IMR-90 (cell line): ENCODE data around the gene ABHD15. TPM values are rescaled to one million over a fixed set of nuclear protein-coding genes. Genes with fewer than 3 reads are reported as not detected.

ENCODE experiments used
- ATAC-seq: fragments of 200-7000 bp; cut with Tn5 transposase; 2 replicates; pipeline ENCODE4 v1.9.1; 2020; ENCODE audit warnings: low read depth, mild to moderate bottlenecking, moderate library complexity
- BruUV-seq: library from RNA; stranded (reverse); fragments of 400-500 nt; replicated peaks from 2 replicates; lab custom pipeline; 2021; lab: Mats Ljungman, UMichigan
- CTCF ChIA-PET: fragments of 300-600 bp; formaldehyde crosslinking; extraction: SDS; loops from one replicate; lab custom pipeline; 2021; ENCODE audit warnings: antibody characterized with exemption; lab: Yijun Ruan, JAX
- POLR2A ChIA-PET: fragments of 300-600 bp; sonication (Branson Sonifier 250); formaldehyde crosslinking; loops from one replicate; lab custom pipeline; 2022; ENCODE audit warnings: antibody characterized with exemption; ENCODE audit not compliant: unreplicated experiment; lab: Charles Lee
- DNase-seq: peaks from one replicate; pipeline ENCODE4 v3.0.0; 2013
- H2AFZ ChIP-seq: replicated peaks from 2 replicates; pipeline ENCODE3; 2013; ENCODE audit warnings: low read length, mild to moderate bottlenecking; ENCODE audit not compliant: poor library complexity
- H2AK5ac ChIP-seq: 2 replicates; pipeline ENCODE4 v1.6.1; 2013; ENCODE audit warnings: low read depth, low read length, inconsistent platforms
- H2AK9ac ChIP-seq: replicated peaks from 2 replicates; pipeline ENCODE3; 2013; ENCODE audit warnings: mild to moderate bottlenecking, low read depth, low read length, moderate library complexity; ENCODE audit not compliant: poor library complexity
- H2BK120ac ChIP-seq: 2 replicates; pipeline ENCODE4 v1.6.1; 2013; ENCODE audit warnings: low read depth, low read length, inconsistent platforms
- H2BK15ac ChIP-seq: 3 replicates; pipeline ENCODE4 v1.6.1; 2013; ENCODE audit warnings: low read depth, low read length, inconsistent platforms
- H2BK20ac ChIP-seq: 2 replicates; pipeline ENCODE4 v1.6.1; 2013; ENCODE audit warnings: low read depth, mild to moderate bottlenecking, inconsistent platforms, low read length, moderate library complexity
- H2BK5ac ChIP-seq: 2 replicates; pipeline ENCODE4 v1.6.1; 2013; ENCODE audit warnings: mild to moderate bottlenecking, low read depth, low read length, inconsistent platforms; ENCODE audit not compliant: poor library complexity, severe bottlenecking
- H3K14ac ChIP-seq: replicated peaks from 2 replicates; pipeline ENCODE4 v1.6.1; 2013; ENCODE audit warnings: low read depth, low read length, inconsistent platforms
- H3K18ac ChIP-seq: 2 replicates; pipeline ENCODE4 v1.6.1; 2013; ENCODE audit warnings: low read depth, low read length, control low read depth
- H3K23ac ChIP-seq: 2 replicates; pipeline ENCODE4 v1.6.1; 2013; ENCODE audit warnings: low read depth, low read length, inconsistent platforms
- H3K27ac ChIP-seq: 2 replicates; pipeline ENCODE4 v1.5.1; 2013; ENCODE audit warnings: mild to moderate bottlenecking, control low read depth, low read length; ENCODE audit not compliant: insufficient read depth
- H3K27me3 ChIP-seq: 2 replicates; pipeline ENCODE4 v1.6.1; 2013; ENCODE audit warnings: low read length; ENCODE audit not compliant: control insufficient read depth, insufficient read depth
- H3K36me3 ChIP-seq: 2 replicates; pipeline ENCODE4 v1.6.1; 2013; ENCODE audit warnings: low read length, mixed read lengths; ENCODE audit not compliant: control insufficient read depth, insufficient read depth
- H3K4ac ChIP-seq: 2 replicates; pipeline ENCODE4 v1.6.1; 2013; ENCODE audit warnings: low read depth, low read length, inconsistent platforms
- H3K4me1 ChIP-seq: 2 replicates; pipeline ENCODE4 v1.6.1; 2013; ENCODE audit warnings: low read length, mixed read lengths; ENCODE audit not compliant: control insufficient read depth, insufficient read depth
- H3K4me2 ChIP-seq: 2 replicates; pipeline ENCODE4 v1.6.1; 2013; ENCODE audit warnings: low read depth, mild to moderate bottlenecking, control low read depth, low read length, moderate library complexity
- H3K4me3 ChIP-seq: 2 replicates; pipeline ENCODE4 v1.5.1; 2013; ENCODE audit warnings: low read depth, mild to moderate bottlenecking, control low read depth, low read length, moderate library complexity; ENCODE audit not compliant: insufficient read depth
- H3K56ac ChIP-seq: 2 replicates; pipeline ENCODE4 v1.6.1; 2013; ENCODE audit warnings: low read length, inconsistent platforms; ENCODE audit not compliant: insufficient read depth; ENCODE audit errors: extremely low read depth
- H3K79me1 ChIP-seq, 2 experiments: 2 replicates each; pipeline ENCODE4 v1.6.1; 2013; ENCODE audit warnings: low read length in 2 of 2, inconsistent platforms in 1 of 2, low read depth in 1 of 2
- H3K9ac ChIP-seq: 2 replicates; pipeline ENCODE4 v1.6.1; 2013; ENCODE audit warnings: low read depth, low read length, control low read depth
- H3K9me1 ChIP-seq: 2 replicates; pipeline ENCODE4 v1.6.1; 2013; ENCODE audit warnings: low read length, inconsistent platforms; ENCODE audit not compliant: insufficient read depth
- H3K9me3 ChIP-seq: 2 replicates; pipeline ENCODE4 v1.6.1; 2013; ENCODE audit warnings: low read length; ENCODE audit not compliant: control insufficient read depth, insufficient read depth
- H4K20me1 ChIP-seq: 2 replicates; pipeline ENCODE4 v1.6.1; 2013; ENCODE audit warnings: low read length, inconsistent platforms; ENCODE audit not compliant: insufficient read depth
- H4K5ac ChIP-seq: 2 replicates; pipeline ENCODE4 v1.6.1; 2013; ENCODE audit warnings: mild to moderate bottlenecking, low read depth, low read length, control low read depth
- H4K8ac ChIP-seq, 2 experiments: 2 replicates each; pipeline ENCODE4 v1.6.1; 2013; ENCODE audit warnings: low read depth in 2 of 2, low read length in 2 of 2, control low read depth in 1 of 2, inconsistent platforms in 1 of 2
- H4K91ac ChIP-seq: 2 replicates; pipeline ENCODE4 v1.6.1; 2013; ENCODE audit warnings: low read depth, low read length, inconsistent platforms; ENCODE audit not compliant: insufficient read depth
- BHLHE40 ChIP-seq: fragments of 150-350 bp; IDR thresholded peaks from 2 replicates; pipeline ENCODE4 v1.6.1; 2016; ENCODE audit warnings: mild to moderate bottlenecking, low read depth, low read length
- CHD1 ChIP-seq: IDR thresholded peaks from 2 replicates; pipeline ENCODE4 v1.6.1; 2012; ENCODE audit warnings: low read depth, low read length, improper control_type of control experiment
- FOS ChIP-seq: fragments of 150-350 bp; IDR thresholded peaks from 2 replicates; pipeline ENCODE4 v1.6.1; 2016; ENCODE audit warnings: low read depth, low read length
- MAFK ChIP-seq: IDR thresholded peaks from 2 replicates; pipeline ENCODE4 v1.6.1; 2012; ENCODE audit warnings: low read depth, low read length, improper control_type of control experiment
- NFE2L2 ChIP-seq: fragments of 150-350 bp; IDR thresholded peaks from 2 replicates; pipeline ENCODE4 v1.6.1; 2016; ENCODE audit warnings: low read depth, mild to moderate bottlenecking, low read length
- RCOR1 ChIP-seq: IDR thresholded peaks from 2 replicates; pipeline ENCODE4 v1.6.1; 2012; ENCODE audit warnings: mild to moderate bottlenecking, low read length, improper control_type of control experiment; ENCODE audit not compliant: insufficient replicate concordance
- RFX5 ChIP-seq: IDR thresholded peaks from 2 replicates; pipeline ENCODE4 v1.8.0; 2012; ENCODE audit warnings: low read depth, mild to moderate bottlenecking, low read length, moderate library complexity
- USF2 ChIP-seq: fragments of 150-350 bp; IDR thresholded peaks from 2 replicates; pipeline ENCODE4 v1.6.1; 2017; ENCODE audit warnings: mild to moderate bottlenecking, antibody characterized with exemption, low read length, low read depth
- WGBS, 2 experiments: methylation state at CpG; one replicate each; pipeline versions ENCODE4 v1.1.5 to v1.1.7; 2013; ENCODE audit warnings: missing lambda C conversion rate in 2 of 2; ENCODE audit not compliant: insufficient read length in 1 of 2; ENCODE audit errors: extremely low coverage in 2 of 2; 5-methylcytosine and 5-hydroxymethylcytosine counted together
- dilution Hi-C: fragments of 300-500 bp; cut with HindIII; formaldehyde crosslinking; loops from one replicate; pipeline ENCODE4 v1.14.3; 2018; ENCODE audit warnings: low sequenced_read_pairs; ENCODE audit not compliant: unreplicated experiment
- in situ Hi-C: fragments of 300-500 bp; cut with MboI; formaldehyde crosslinking; loops from 3 replicates; pipeline ENCODE4 v1.14.3; 2019; ENCODE audit warnings: low sequenced_read_pairs, inconsistent platforms, mixed read lengths
- intact Hi-C: fragments of 100-400 bp; cut with micrococcal nuclease; formaldehyde crosslinking; loops from 2 replicates; pipeline ENCODE4 v1.10.0; 2022
- polyA plus RNA-seq, 3 experiments: library from polyadenylated mRNA; depleted of rRNA; stranded (reverse); fragments of >200 nt; gene quantifications; 2 replicates each; pipeline ENCODE4 v1.2.3, GENCODE V29; 2012; ENCODE audit warnings: low replicate concordance in 1 of 3
- total RNA-seq: library from RNA; depleted of rRNA; stranded (reverse); fragments of >200 nt; gene quantifications from 2 replicates; pipeline ENCODE4 v1.2.3, GENCODE V29; 2012

The ABHD15 gene
- total and polyA plus RNA-seq, 2 of the 4 experiments (the other 2 are of a cell fraction): 3.2 to 4.6 TPM

GRCh38 chr17:29570521-29570920 is 3.7 kb upstream of the ABHD15 start:
- Histone ChIP-seq H4K91ac (no peak overlapping the region), H3K4me3 (no peak overlapping the region), H2AK9ac (no peak overlapping the region), H3K9ac (no peak overlapping the region), H2AFZ (no peak overlapping the region), H3K4me2 (no peak overlapping the region), H3K79me1 (peaks cover 5 to 43% of the 10 kb centered on the region in 2 experiments), H3K56ac (no peak overlapping the region), H2BK120ac (no peak overlapping the region), H3K27ac (no peak overlapping the region), H3K27me3 (no peaks in the 10 kb centered on the region), H3K36me3 (peaks cover 27% of the 10 kb centered on the region), H2BK20ac (no peak overlapping the region), H4K5ac (no peak overlapping the region), H2BK15ac (no peak overlapping the region), H3K9me1 (no peaks in the 10 kb centered on the region; the same call in 1 of the 2 replicates), H3K14ac (no peak overlapping the region), H4K20me1 (no peaks in the 10 kb centered on the region), H2BK5ac (no peak overlapping the region), H3K9me3 (no peaks in the 10 kb centered on the region), H3K18ac (no peak overlapping the region), H2AK5ac (no peak overlapping the region), H3K4ac (no peak overlapping the region), H4K8ac (no peak overlapping the region), H3K23ac (no peak overlapping the region), H3K4me1 (peaks cover 11% of the 10 kb centered on the region)
- CTCF ChIA-PET: interaction anchor here (0.5 to 1.4 kb wide), 3 partner anchors 16 to 200 kb away, joined by 3 to 4 read pairs (median 4); no protein-coding TSS in a partner anchor
- no TSS peak for BruUV-seq
- in situ Hi-C loops (no loop called here), intact Hi-C loops (no loop called here), dilution Hi-C loops (no loop called here)
- TF ChIP-seq BHLHE40 (no peak), MAFK (no peak), CHD1 (no peak), RFX5 (no peak), RCOR1 (no peak), NFE2L2 (no peak), USF2 (no peak), FOS (no peak)
- POLR2A ChIA-PET: no interaction called here
- DNase-seq (no peak), ATAC-seq (no peak)
- 86% methylated on average over 2 of the region's 7 CpGs; no CpG with 5 or more reads in 1 of the 2 experiments for WGBS, 2 experiments
